HTR-8/SVneo (cell line): Measurements from ENCODE around the gene ZNF777.
"Not testable (repeated sequence)": the region's sequence is repeated elsewhere in the genome, so short reads cannot be mapped to it uniquely, and the experiment has no call there.

Experiments
- DNase-seq: peaks from one replicate; pipeline ENCODE4 v3.0.0; 2011; ENCODE audit warnings: low spot score, mixed read lengths; ENCODE audit not compliant: insufficient read length
- FAIRE-seq: peaks from 2 replicates; lab custom pipeline; 2011; peaks lifted over from hg19 to GRCh38; lab: Jason Lieb, UNC

Gene ZNF777

GRCh38 chr7:149422162-149422913 lies 38.5 kb downstream of the ZNF777 start:
- FAIRE-seq, result no peak
- DNase-seq, result peak; percentile 76

- DNase-seq (no peak), FAIRE-seq (no peak)
These were observed 40.9 kb downstream of the ZNF777 start for GRCh38 chr7:149420006-149420405.

- no peak for DNase-seq
- FAIRE-seq, result no peak
These were observed 45.3 kb downstream of the ZNF777 start for GRCh38 chr7:149415391-149416071.

GRCh38 chr7:149414745-149415390 lies 46.0 kb downstream of the ZNF777 start:
- DNase-seq (no peak), FAIRE-seq (no peak)

GRCh38 chr7:149414171-149414570 lies 46.7 kb downstream of the ZNF777 start:
- DNase-seq, result no peak
- no peak for FAIRE-seq

GRCh38 chr7:149413083-149413482 lies 47.8 kb downstream of the ZNF777 start:
- FAIRE-seq, DNase-seq: not testable (repeated sequence)

GRCh38 chr7:149409895-149410294 lies 51.0 kb downstream of the ZNF777 start:
- no peak for FAIRE-seq
- DNase-seq, result no peak

GRCh38 chr7:149404825-149405224 lies 56.0 kb downstream of the ZNF777 start:
- FAIRE-seq, result no peak
- DNase-seq, result no peak

- FAIRE-seq (no peak), DNase-seq (no peak)
These were observed 56.5 kb downstream of the ZNF777 start for GRCh38 chr7:149404396-149404795.

GRCh38 chr7:149398195-149398820 lies 62.6 kb downstream of the ZNF777 start:
- FAIRE-seq, result no peak

GRCh38 chr7:149397470-149398043 lies 63.3 kb downstream of the ZNF777 start:
- DNase-seq (no peak), FAIRE-seq (no peak)

More at GRCh38 chr7:149398195-149398820, 62.6 kb downstream of the ZNF777 start:
- DNase-seq, result no peak

- FAIRE-seq, DNase-seq: not testable (repeated sequence)
These were observed 72.1 kb downstream of the ZNF777 start for GRCh38 chr7:149388550-149389335.

GRCh38 chr7:149386514-149386913 lies 74.3 kb downstream of the ZNF777 start:
- FAIRE-seq, result not testable (repeated sequence)

GRCh38 chr7:149385195-149385950 lies 75.5 kb downstream of the ZNF777 start:
- FAIRE-seq (no peak), DNase-seq (no peak)

More at GRCh38 chr7:149386514-149386913, 74.3 kb downstream of the ZNF777 start:
- not testable (repeated sequence) for DNase-seq
